ENCODE data around the gene EIF4E1B. TPM values are rescaled to one million over a fixed set of nuclear protein-coding genes. Genes with fewer than 3 reads are reported as not detected.

EIF4E1B gene
- total and polyA plus RNA-seq, 2 experiments from 2014 or later, result 0.17 TPM; not detected in 1

DNA sequence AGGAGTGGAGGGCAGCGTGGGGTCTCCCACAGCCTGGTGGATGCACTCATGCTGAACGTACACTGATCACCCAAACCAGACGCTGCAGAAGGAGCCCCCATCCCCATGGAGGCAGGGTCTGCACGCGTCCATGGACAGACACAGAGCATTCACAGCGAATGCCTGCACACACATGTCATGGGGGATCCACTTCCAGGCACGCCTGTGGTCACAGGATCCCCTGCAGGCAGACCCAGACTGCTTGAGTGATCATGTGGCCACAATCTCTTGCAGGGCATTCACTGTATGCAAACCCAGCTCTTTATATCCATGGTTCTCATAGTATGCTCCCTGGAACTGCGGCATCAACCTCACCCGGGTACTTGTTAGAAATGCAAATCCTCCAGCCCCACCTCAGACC is 5.5 kb upstream of the EIF4E1B start:
- H3K4me1 ChIP-seq (ENCODE audit: insufficient read depth), result peaks cover 7% of the 10 kb centered on the region; the same call in 1 of the 2 replicates
- no peak overlapping the region for H2AFZ ChIP-seq
- Mint-ChIP-seq H3K9me3 (no peaks in the 10 kb centered on the region; the same call in 2 of the 3 replicates), H3K4me3 (no peak overlapping the region), H3K36me3 (ENCODE audit: low read depth) (no peaks in the 10 kb centered on the region), H3K4me1 (peaks cover 30% of the 10 kb centered on the region), H3K27me3 (ENCODE audit: insufficient read depth, low read depth, poor library complexity) (peaks cover 40% of the 10 kb centered on the region), H3K27ac (no peak overlapping the region)
- H3K9me2 ChIP-seq (ENCODE audit: insufficient read depth), result no peaks in the 10 kb centered on the region
- TF ChIP-seq STAT1 (IDR thresholded peaks at IDR 0.05; ENCODE audit: unreplicated experiment) (no peak), JUNB (IDR thresholded peaks at IDR 0.05; ENCODE audit: unreplicated experiment) (no peak), CREB1 (CRISPR knock-in tag; IDR thresholded peaks at IDR 0.05; ENCODE audit: low read depth) (no peak)
- TF ChIP-seq, protein P1, sequence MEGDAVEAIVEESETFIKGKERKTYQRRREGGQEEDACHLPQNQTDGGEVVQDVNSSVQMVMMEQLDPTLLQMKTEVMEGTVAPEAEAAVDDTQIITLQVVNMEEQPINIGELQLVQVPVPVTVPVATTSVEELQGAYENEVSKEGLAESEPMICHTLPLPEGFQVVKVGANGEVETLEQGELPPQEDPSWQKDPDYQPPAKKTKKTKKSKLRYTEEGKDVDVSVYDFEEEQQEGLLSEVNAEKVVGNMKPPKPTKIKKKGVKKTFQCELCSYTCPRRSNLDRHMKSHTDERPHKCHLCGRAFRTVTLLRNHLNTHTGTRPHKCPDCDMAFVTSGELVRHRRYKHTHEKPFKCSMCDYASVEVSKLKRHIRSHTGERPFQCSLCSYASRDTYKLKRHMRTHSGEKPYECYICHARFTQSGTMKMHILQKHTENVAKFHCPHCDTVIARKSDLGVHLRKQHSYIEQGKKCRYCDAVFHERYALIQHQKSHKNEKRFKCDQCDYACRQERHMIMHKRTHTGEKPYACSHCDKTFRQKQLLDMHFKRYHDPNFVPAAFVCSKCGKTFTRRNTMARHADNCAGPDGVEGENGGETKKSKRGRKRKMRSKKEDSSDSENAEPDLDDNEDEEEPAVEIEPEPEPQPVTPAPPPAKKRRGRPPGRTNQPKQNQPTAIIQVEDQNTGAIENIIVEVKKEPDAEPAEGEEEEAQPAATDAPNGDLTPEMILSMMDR (conservative IDR thresholded peaks at IDR 0.05; ENCODE audit: low read depth in 2 of 2), result no peak
- TF ChIP-seq, protein P2, sequence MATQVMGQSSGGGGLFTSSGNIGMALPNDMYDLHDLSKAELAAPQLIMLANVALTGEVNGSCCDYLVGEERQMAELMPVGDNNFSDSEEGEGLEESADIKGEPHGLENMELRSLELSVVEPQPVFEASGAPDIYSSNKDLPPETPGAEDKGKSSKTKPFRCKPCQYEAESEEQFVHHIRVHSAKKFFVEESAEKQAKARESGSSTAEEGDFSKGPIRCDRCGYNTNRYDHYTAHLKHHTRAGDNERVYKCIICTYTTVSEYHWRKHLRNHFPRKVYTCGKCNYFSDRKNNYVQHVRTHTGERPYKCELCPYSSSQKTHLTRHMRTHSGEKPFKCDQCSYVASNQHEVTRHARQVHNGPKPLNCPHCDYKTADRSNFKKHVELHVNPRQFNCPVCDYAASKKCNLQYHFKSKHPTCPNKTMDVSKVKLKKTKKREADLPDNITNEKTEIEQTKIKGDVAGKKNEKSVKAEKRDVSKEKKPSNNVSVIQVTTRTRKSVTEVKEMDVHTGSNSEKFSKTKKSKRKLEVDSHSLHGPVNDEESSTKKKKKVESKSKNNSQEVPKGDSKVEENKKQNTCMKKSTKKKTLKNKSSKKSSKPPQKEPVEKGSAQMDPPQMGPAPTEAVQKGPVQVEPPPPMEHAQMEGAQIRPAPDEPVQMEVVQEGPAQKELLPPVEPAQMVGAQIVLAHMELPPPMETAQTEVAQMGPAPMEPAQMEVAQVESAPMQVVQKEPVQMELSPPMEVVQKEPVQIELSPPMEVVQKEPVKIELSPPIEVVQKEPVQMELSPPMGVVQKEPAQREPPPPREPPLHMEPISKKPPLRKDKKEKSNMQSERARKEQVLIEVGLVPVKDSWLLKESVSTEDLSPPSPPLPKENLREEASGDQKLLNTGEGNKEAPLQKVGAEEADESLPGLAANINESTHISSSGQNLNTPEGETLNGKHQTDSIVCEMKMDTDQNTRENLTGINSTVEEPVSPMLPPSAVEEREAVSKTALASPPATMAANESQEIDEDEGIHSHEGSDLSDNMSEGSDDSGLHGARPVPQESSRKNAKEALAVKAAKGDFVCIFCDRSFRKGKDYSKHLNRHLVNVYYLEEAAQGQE (IDR thresholded peaks at IDR 0.05; ENCODE audit: unreplicated experiment), result no peak
- H3K4me3 ChIP-seq, result no peak overlapping the region
- DNase-seq (ENCODE audit: low spot score) (no peak), ATAC-seq (no peak)
- H3K27me3 ChIP-seq (ENCODE audit: insufficient read depth), result peaks cover 33% of the 10 kb centered on the region
- no peaks in the 10 kb centered on the region for H3K36me3 ChIP-seq (ENCODE audit: insufficient read depth)
- H4K20me1 ChIP-seq (replicated peaks; ENCODE audit: insufficient read depth), result peaks cover 6% of the 10 kb centered on the region; the same call in 1 of the 2 replicates
- H3K79me2 ChIP-seq (replicated peaks; ENCODE audit: insufficient read depth), result no peaks in the 10 kb centered on the region
- H3K4me2 ChIP-seq, result no peak overlapping the region
- H3F3A ChIP-seq (replicated peaks; ENCODE audit: low read depth), result 0 out of 2 replicates have a peak, but pooled peaks cover 5% of the 10 kb centered on the region
- H3K27ac ChIP-seq (ENCODE audit: low read depth), result no peak overlapping the region

DNA sequence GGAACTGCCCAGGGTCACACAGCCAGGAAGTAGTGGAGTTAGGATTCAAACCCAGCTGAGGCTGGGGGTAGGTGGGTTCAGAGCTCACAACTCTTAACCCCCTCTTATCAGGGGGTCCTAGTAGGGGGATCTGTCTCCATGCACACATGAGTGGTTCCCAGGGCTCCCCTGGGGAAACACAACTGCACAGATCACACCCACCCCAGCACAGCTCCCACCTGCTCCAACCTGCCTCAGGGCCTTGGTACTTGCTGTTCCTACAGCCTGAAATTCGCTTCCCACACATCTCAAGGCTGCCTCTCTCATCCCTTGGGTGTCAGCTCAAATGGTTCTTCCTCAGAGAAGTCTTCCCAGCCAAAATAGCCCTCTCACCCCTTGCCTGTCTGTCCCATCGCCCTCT is 5.0 kb upstream of the EIF4E1B start:
- no peaks in the 10 kb centered on the region; the same call in 2 of the 3 replicates for H3K9me3 Mint-ChIP-seq
- Histone ChIP-seq H3K27ac (ENCODE audit: low read depth) (no peak overlapping the region), H3K36me3 (ENCODE audit: insufficient read depth) (no peaks in the 10 kb centered on the region), H3K27me3 (ENCODE audit: insufficient read depth) (peaks cover 31% of the 10 kb centered on the region), H3K4me3 (no peak overlapping the region), H4K20me1 (replicated peaks; ENCODE audit: insufficient read depth) (peaks cover 6% of the 10 kb centered on the region; the same call in 1 of the 2 replicates), H3F3A (replicated peaks; ENCODE audit: low read depth) (0 out of 2 replicates have a peak, but pooled peaks cover 5% of the 10 kb centered on the region), H3K4me2 (no peak overlapping the region), H2AFZ (no peak overlapping the region), H3K4me1 (ENCODE audit: insufficient read depth) (peaks cover 7% of the 10 kb centered on the region; the same call in 1 of the 2 replicates), H3K9me2 (ENCODE audit: insufficient read depth) (no peaks in the 10 kb centered on the region), H3K79me2 (replicated peaks; ENCODE audit: insufficient read depth) (no peaks in the 10 kb centered on the region)
- H3K27me3 Mint-ChIP-seq (ENCODE audit: insufficient read depth, low read depth, poor library complexity), result peaks cover 36% of the 10 kb centered on the region
- no peak for TF ChIP-seq JUNB (IDR thresholded peaks at IDR 0.05; ENCODE audit: unreplicated experiment)
- no peak overlapping the region for H3K4me3 Mint-ChIP-seq
- ATAC-seq, result no peak
- H3K36me3 Mint-ChIP-seq (ENCODE audit: low read depth), result no peaks in the 10 kb centered on the region
- H3K4me1 Mint-ChIP-seq, result peaks cover 26% of the 10 kb centered on the region
- DNase-seq (ENCODE audit: low spot score), result no peak
- no peak overlapping the region for H3K27ac Mint-ChIP-seq
